Measurements from ENCODE around the gene ERBB2.

The ERBB2 gene

GRCh38 chr17:39765766-39766165 lies 65.9 kb downstream of the ERBB2 start:
- no peak for TF ChIP-seq CTCF (IDR thresholded peaks at IDR 0.05; ENCODE audit: insufficient read depth, low read depth, low read length, missing control alignments)
- no peak for DNase-seq (ENCODE audit: low read depth)
- no peak overlapping the region for H3K4me3 ChIP-seq (ENCODE audit: low read length)

- no peak for TF ChIP-seq CTCF (IDR thresholded peaks at IDR 0.05; ENCODE audit: insufficient read depth, low read depth, low read length, missing control alignments)
- no peak for DNase-seq (ENCODE audit: low read depth)
- no peak overlapping the region for H3K4me3 ChIP-seq (ENCODE audit: low read length)
Measured at GRCh38 chr17:39767147-39767546, 67.3 kb downstream of the ERBB2 start.

GRCh38 chr17:39769974-39770587 lies 70.2 kb downstream of the ERBB2 start:
- DNase-seq (ENCODE audit: low read depth): peak; percentile 96
- no peak for TF ChIP-seq CTCF (IDR thresholded peaks at IDR 0.05; ENCODE audit: insufficient read depth, low read depth, low read length, missing control alignments)
- H3K4me3 ChIP-seq (ENCODE audit: low read length): no peak overlapping the region

- TF ChIP-seq CTCF (IDR thresholded peaks at IDR 0.05; ENCODE audit: insufficient read depth, low read depth, low read length, missing control alignments): no peak
- no peak overlapping the region for H3K4me3 ChIP-seq (ENCODE audit: low read length)
- DNase-seq (ENCODE audit: low read depth): no peak
Measured at GRCh38 chr17:39772415-39772814, 72.6 kb downstream of the ERBB2 start.

GRCh38 chr17:39772987-39773934 lies 73.4 kb downstream of the ERBB2 start:
- no peak for TF ChIP-seq CTCF (IDR thresholded peaks at IDR 0.05; ENCODE audit: insufficient read depth, low read depth, low read length, missing control alignments)
- no peak overlapping the region for H3K4me3 ChIP-seq (ENCODE audit: low read length)

GRCh38 chr17:39774047-39774446 lies 74.2 kb downstream of the ERBB2 start:
- no peak overlapping the region for H3K4me3 ChIP-seq (ENCODE audit: low read length)
- no peak for TF ChIP-seq CTCF (IDR thresholded peaks at IDR 0.05; ENCODE audit: insufficient read depth, low read depth, low read length, missing control alignments)
- DNase-seq (ENCODE audit: low read depth): peak; percentile 23

More at GRCh38 chr17:39772987-39773934, 73.4 kb downstream of the ERBB2 start:
- no peak for DNase-seq (ENCODE audit: low read depth)

Data from epithelial cell of esophagus (primary cell).